ENCODE data around the gene PLIN3. TPM values are rescaled to one million over a fixed set of nuclear protein-coding genes. Genes with fewer than 3 reads are reported as not detected.
"Not testable (repeated sequence)": the region's sequence is repeated elsewhere in the genome, so short reads cannot be mapped to it uniquely, and the experiment has no call there.

PLIN3 gene, protein sequence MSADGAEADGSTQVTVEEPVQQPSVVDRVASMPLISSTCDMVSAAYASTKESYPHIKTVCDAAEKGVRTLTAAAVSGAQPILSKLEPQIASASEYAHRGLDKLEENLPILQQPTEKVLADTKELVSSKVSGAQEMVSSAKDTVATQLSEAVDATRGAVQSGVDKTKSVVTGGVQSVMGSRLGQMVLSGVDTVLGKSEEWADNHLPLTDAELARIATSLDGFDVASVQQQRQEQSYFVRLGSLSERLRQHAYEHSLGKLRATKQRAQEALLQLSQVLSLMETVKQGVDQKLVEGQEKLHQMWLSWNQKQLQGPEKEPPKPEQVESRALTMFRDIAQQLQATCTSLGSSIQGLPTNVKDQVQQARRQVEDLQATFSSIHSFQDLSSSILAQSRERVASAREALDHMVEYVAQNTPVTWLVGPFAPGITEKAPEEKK
- polyA plus RNA-seq (2013, experiment 1 of 2; ENCODE audit: insufficient read length) = 188 TPM
- 191 TPM for polyA plus RNA-seq (2013, experiment 2 of 2; ENCODE audit: insufficient read length)

DNA sequence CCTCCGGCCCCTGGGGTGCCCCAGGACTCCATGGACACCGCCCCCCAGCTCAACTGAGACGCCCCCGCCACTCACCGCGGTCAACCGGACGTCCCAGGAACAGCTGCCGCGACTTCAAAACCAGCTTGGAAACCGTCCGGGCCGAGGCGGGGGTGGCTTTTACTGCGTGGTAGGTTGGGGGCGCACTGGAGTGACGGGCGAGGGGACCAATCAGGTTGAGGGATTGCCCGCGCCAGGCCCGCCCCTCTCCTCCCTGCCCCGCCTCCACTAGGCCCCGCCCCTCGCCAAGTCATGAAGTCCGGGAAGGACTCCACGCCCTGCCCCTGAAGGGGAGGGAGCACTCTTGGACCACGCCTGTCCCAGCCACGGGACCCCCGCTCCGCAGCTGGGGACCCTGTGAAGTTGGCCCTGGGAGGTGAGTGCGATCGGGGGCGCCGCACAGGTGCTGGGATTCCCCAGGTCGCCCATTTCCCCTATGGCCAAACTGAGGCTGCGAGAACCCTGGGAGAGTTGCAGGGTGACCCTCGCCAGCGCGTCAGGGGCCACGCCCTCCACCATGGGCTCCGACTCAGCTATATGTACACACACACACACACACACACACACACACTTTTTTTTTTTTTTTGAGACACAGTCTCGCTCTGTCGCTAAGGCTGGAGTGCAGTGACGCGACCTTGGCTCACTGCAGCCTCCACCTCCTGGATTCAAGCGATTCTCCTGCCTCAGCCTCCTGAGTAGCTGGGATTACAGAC lies at the start of gene PLIN3:
PLIN3 (minus strand) TSS at position 134 of the 752 bp plus-strand sequence. CDS start 6,273 bp downstream, outside the sequence.
- peak; percentile 95 for DNase-seq

DNA sequence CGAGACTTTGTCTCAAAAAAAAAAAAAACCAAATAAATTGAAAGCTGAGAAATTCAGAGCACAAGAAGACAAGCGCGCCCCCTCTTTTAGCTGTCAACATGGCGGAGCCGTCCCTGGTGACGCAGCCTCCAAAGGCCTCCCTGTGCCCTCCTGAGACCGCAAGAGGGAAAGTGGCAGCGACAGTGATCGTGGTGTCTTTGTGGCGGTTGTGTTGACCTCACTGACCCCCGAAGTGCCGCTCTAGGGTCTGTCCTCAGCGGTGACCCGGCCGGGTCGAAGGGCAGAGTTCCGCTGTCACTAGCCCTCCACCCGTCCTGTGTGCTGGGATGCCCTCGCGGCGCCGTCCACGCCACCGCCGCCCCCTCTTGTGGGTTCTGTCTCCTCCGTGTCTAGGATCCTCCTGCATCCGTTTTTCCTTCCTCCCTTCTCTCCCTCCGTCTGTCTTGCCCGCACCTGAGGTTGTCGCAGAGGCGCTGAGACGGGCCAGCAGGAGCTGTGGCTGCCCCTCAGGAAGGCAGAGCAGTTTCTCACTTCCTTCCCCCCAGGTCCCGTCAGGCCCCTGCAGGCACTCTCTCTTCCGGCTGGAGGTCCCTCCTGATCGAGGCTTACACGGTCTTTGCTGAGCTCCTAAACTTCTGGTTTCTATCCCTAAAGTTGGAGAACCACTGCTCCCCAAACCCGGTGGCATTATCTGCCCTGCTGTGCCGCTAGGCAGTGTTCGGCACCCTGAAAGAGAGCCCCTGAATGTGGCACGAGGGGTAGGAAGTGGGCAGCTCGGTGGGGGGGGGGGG lies 49.0 kb upstream of the PLIN3 start:
- no peak for DNase-seq

DNA sequence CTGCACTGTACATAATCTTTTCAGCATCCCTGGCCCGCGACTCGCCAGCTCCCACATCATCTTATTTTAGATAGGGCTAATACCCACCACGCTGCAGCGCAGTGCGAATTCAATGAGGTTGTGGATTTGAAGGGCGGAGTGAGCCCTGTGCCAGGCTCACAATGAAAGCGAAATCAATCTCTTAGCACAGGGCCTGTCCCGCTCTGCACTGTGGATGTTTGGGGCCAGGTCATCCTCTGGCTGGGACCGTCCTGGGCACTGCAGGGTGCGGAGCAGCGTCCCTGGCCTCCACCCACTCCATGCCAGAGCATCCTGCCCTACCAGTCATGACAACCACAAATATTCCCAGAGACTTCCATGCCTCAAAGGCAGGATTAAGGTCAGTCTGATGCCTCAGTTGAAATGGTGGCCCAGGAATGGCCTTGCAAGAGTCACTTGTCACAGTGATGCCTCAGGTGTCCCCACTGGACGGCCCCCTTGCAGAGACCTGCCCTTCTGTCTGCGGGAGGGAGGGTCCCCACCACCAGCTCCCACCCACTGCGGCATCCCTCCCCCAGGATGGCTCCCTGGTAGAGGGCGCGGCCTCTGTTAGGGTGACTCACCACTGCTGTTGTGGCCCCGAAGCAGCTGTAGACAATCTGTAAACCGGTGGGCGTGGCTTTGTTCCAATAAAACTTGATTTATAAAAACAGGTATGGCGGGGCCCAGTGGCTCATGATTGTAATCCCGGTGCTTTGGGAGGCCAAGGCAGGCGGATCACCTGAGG lies 47.5 kb upstream of the PLIN3 start:
- DNase-seq = peak; percentile 81

DNA sequence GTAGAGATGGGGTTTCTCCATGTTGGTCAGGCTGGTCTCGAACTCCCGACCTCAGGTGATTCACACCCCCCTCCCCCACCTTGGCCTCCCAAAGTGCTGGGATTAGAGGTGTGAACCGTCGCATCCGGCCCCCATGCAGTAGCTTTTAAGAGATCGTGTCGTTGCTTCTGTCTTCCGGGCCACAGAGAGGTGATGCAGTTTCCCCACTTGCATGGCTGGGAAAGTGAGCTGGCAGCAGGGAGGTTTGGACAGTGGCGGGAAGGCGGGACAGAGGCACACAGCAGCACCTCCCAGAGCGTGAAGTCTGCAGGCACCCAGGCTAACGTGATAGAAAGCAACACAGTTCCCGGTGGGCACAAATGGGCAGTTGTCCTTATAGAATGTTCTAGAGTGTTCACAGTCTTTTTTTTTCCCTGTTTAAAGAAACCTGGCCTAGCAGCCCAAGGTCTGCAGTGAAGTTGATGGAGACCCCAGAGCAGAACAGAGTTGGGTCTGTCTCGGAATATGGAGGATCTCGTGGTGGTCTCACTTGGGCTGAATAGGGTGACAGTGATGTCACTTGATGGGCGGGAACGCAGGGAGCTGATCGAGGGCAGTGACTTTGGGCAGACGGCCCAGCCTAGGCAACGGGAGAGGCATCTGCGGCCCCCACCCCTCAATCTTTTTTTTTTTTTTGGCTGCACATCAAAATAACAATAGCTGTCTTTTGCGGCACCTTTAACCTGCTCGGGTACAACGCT lies 46.7 kb upstream of the PLIN3 start:
- no peak for DNase-seq

DNA sequence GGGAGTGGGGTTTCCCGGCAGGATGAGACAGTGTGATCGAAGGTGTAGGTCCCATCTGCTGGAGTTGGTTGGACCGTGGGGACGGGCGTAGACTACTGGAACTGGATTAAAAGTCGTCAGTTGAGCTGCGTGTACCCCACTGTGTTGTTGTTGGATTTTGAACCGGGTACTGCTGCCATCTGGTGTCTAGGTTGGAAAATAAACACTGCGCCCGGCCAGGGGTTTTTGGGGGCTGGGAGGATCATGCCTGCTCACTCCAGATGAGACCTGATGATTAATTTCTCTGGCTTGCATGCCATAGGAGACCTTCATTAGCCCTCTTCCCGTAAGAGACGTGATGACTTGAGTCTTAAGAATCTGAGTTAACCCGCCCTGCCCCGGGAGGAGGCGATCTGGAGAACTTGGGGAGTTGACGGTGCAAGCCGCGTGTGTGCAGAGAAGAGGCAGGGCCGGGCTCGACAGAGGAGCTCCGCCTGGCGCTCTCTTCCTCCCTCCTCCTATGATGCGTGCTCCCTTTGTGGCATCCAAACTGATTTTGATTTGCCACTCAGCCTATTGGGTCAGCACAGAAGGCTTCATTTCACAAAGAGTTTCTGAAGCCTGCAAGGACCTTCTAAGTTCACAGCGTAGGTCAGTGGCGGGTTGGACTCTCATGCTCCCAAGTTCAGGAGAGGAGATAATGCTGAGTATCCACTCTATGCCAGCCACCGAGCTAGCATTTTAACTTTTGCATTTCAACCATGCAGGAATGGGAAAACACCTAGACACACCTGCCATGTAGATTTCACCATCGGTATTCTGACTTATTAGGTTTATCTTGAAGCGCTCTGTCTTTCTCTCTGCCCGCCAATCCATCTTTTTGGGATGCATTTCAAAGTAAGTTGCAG lies 44.6 kb upstream of the PLIN3 start:
- peak; percentile 100 for DNase-seq

DNA sequence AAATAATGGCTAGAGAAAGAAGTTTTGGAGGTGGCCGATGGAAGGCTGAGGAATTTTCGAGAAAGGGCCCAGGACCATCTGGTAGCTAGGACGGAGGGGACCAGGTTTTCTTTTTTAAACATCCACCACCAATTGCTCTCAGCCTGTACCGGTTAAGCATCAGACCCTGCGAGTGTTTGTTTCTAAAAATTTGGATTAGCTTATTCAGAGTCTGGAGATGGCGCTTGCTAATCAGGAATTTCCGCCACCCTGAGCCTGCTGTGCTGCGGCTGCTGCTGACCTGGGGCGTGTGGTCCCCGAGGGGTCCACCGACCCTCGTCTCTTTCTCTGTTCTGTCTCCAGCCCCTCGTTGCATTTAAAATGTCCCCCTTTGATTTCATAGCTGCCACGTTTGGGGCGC lies 43.8 kb upstream of the PLIN3 start:
- no peak for DNase-seq

DNA sequence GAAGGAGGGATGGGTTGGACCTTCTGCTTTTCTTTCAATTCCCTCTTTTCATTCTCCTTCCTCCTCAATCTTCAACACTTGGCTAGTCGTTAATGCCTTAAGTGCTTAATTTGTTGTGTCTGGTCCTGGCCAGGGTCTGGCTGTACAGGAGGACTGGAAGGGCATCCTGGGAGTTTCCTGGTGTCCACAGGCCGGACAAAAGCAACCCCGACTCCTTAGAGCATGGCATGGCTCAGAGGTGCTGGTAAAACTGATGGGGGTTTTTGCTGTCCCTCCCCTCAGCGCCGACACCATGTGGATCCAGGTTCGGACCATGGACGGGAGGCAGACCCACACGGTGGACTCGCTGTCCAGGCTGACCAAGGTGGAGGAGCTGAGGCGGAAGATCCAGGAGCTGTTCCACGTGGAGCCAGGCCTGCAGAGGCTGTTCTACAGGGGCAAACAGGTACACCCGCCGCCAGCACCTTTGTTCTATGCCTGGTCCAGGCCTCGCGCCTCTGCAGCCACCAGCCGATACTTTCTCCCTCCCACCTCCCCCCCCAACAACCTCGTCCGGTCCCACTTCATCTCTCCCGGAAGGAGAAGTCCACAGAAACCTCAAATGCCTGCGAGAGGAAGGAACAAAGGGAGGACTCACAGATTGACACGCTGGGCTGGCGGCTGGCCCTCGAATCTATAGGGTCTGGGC lies 43.3 kb upstream of the PLIN3 start:
- DNase-seq = peak; percentile 88

DNA sequence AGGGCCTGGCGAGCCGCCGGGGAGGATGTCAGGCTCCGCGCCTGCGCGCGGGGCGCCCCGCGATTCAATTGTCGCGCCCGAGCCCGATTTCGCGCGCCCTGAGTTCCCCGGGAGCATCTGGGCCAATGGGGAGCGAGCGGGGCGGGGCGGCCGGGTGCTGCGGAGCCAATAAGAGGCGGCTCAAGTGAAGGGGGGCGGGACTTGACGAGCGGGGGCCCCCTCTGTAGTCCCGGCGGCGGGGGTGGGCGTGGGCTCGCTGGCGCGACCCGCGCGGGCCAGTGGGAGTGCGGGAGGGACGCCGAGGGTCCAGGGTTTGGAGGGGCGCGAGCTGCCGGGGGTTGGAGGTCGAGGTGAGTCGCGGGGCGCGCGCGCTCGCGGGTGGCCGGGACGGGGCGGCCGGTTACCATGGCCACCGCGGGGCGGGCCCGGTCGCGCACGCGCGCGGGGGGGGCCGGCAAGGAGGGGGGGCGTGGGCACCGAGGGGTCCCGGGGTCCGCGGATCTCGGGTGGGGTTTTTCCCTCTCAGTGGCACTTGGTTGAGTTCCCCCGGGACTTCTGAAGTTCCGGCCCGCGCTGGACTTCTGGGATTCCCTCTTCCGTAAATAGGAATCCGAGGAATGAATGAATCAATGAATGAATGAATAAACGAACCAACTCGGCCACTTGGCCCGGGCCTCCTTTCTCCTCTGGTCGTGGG lies 42.6 kb upstream of the PLIN3 start:
- DNase-seq = peak; percentile 91

DNA sequence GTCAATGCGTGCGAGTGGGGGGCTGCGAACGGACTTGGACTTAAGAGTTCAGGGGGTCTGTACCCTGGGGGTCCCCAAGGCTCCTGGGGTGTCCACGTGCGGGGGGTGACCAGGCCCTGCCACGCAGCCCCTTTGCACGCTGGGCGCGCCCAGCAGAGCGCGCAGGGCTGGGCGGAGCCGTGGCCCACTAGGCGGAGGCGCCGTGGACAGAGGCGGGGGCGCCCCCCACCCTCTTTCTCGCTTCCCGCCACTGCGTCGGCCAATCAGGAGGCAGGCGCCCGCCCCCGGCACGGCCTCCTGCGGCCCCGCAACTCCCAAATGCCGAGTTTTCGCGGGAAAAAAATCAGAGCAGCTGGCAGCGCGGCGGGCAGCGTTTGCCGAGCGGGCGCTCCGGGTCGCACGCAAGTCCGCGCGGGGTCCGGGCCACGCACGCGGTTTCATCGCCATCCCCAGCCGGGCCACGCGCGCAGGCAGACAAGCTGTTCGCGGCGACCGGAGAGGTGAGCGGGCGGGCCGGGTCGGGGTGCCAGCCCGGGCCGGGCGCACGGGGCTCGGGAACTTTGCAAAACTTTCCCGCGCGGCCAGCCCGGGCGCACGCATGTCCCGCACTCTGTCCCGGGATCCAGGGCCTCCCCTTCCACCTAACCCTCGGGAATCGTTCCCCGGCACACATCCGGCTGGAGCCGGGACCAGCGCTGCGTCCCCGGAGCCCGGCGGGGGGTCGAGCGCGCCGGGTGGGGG lies 41.9 kb upstream of the PLIN3 start, which contains the start of gene UHRF1:
UHRF1 (plus strand) TSS at position 346 of the 741 bp plus-strand sequence. CDS start 1,385 bp downstream, outside the sequence.
- DNase-seq = peak; percentile 57

DNA sequence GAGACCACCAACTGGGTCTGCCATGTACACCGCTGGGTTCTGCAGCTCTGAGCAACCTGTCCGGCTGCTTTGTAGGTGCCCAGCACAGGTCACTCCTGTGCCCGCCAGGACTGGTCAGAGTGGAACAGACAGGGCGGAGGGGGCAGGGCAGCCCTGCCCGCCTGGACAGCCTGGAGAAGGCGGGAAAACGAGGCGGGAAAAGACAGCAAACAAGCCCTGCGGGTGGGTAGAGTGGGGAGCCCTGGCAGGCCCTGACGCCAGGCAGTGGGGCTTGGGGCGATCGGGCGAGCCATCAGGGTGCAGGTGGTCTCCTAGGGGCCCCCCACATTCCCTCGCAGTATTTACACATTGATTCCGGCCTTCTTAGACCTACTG lies 41.3 kb upstream of the PLIN3 start:
- DNase-seq = no peak

DNA sequence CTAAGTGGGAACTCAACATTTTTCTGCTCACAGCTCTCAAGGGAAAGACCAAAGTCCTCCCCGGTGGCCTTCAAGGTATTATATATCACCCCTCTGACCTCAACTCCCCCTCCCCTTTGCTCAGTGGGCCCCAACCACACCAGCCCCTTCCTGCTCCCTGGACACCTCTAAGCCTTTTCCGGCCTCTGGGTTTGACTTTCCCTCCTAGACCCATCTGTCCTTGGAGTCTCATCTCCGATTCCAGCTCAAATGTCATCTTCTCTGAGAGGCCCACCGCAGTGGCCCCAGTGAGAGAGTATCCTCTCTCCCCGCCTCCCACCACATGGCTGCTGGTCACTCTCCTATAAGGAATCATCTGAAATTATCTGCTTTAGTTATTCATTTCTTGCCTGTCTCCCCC lies 40.9 kb upstream of the PLIN3 start:
- DNase-seq = no peak

DNA sequence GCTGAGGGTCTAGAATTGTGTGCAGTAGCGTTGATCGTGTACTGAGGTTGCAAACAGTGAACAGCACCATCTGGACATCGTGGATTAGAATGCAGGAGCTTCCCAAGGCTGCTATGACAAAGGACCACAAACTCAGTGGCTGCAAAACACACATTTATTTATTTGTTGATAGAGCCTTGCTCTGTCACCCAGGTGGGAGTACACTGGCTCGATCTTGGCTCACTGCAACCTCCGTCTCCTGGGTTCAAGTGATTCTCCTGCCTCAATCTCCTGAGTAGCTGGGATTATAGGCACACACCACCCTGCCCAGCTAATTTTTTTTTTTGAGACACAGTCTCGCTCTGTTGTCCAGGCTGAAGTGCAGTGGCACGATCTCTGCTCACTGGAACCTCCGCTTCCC lies 39.5 kb upstream of the PLIN3 start:
- DNase-seq = no peak

DNA sequence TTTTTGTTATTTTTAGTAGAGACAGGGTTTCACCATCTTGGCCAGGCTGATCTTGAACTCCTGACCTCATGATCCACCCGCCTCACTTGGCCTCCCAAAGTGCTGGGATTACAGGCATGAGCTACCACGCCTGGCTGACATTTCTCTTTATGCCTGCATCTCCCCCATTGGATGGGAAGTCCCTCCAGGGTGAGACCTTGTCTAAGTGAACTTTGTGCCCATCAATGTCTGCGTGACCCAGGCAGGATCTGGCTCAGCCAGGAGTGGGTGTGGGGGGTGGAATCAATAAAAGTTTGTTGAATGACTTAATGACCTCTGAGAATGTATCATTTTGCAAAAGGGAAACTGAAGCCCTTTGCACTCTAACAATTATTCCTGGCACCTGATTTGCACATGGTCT lies 37.0 kb upstream of the PLIN3 start:
- DNase-seq = no peak

DNA sequence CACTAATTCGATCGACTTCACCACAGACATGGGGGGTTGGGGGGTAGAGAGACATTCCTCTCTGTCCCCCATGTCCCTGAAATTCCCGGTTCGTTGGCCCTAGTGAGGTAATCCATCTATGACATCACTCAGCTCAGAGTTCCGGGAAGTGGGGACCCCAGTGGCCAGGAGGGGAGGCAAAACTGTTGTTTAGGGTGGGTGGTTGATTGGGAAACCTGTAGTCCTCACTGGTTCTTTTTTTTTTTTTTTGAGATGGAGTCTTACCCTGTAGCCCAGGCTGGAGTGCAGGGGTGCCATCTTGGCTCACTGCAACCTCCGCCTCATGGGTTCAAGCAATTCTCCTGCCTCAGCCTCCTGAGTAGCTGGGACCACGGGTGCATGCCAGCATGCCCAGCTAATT lies 35.3 kb upstream of the PLIN3 start, which contains the start of gene ARRDC5:
ARRDC5 (minus strand) TSS at position 101 of the 400 bp plus-strand sequence; CDS start at position 30, 71 bp downstream.
- DNase-seq = no peak

DNA sequence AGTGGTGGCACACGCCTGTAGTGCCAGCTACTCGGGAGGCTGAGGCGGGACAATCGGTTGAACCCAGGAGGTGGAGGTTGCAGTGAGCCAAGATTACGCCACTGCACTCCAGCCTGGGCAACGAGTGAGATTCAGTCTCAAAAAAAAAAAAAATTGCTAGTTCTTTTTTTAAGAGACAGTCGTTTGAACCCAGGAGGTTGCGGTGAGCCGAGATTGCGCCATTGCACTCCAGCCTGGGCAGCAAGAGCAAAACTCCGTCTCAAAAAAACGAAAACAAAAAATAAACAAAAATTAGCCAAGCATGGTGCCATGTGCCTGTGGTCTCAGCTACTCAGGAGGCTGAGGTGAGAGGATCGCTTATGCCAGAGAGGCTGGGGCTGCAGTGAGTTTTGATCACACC lies 33.4 kb upstream of the PLIN3 start:
- not testable (repeated sequence) for DNase-seq

DNA sequence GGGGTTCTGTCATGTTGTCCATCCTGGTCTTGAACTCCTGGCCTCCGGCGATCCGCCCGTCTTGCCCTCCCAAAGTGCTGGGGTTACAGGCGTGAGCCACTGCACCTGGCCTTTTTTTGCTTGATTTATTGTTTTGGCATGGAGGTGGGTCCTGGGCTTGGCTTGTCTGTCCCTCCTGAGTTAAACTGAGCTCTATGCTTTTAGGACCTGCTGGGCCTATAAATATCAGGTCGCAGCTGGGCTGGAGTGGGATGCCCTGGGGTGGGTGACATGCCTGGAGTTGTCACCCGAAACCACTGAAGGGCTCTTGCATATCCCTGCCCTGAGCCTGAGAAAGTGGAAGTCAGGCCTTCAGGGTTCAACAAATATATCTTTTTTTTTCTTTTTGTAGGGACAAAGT lies 29.7 kb upstream of the PLIN3 start:
- DNase-seq = no peak

DNA sequence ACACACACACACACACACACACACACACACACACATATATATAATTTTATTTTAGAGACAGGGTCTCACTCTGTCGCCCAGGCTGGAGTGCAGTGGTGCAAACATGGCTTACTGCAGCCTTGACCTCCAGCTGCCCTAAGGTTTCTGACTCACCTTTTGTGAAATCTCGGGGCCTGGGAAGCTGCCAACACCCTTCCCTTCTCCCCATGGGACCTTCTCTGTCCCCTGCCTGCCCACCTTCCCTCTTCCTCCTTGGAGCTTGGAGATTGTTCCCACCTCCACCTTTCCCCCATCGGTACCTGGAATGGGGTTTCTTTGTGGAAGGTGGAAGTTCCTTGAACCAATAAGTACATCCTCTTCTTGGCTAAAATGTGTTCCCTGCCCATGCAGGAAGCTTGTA lies 28.9 kb upstream of the PLIN3 start:
- no peak for DNase-seq

DNA sequence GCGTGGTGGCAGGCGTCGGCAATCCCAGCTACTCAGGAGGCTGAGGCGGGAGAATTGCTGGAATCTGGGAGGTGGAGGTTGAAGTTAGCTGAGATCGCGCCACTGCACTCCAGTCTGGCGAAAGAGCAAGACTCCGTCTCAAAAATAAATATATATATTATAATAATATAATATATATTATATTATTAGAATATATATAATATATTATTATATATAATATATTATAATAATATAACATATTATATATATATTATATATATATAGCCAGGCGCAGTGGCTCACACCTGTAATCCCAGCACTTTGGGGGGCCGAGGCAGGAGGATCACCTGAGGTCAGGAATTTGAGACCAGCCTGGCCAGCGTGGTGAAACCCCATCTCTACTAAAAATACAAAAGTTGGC lies 25.5 kb upstream of the PLIN3 start:
- DNase-seq = not testable (repeated sequence)

Measured in fibroblast of skin of abdomen (primary cell).